Measurements from ENCODE around the gene OSBPL5. TPM values are rescaled to one million over a fixed set of nuclear protein-coding genes. Genes with fewer than 3 reads are reported as not detected.
A peak's percentile ranks its signal among the peaks of the same experiment; 100 is the strongest.

Gene OSBPL5
- total and polyA plus RNA-seq, 5 donors: 10.3 to 19.1 (median 15.2) TPM

DNA sequence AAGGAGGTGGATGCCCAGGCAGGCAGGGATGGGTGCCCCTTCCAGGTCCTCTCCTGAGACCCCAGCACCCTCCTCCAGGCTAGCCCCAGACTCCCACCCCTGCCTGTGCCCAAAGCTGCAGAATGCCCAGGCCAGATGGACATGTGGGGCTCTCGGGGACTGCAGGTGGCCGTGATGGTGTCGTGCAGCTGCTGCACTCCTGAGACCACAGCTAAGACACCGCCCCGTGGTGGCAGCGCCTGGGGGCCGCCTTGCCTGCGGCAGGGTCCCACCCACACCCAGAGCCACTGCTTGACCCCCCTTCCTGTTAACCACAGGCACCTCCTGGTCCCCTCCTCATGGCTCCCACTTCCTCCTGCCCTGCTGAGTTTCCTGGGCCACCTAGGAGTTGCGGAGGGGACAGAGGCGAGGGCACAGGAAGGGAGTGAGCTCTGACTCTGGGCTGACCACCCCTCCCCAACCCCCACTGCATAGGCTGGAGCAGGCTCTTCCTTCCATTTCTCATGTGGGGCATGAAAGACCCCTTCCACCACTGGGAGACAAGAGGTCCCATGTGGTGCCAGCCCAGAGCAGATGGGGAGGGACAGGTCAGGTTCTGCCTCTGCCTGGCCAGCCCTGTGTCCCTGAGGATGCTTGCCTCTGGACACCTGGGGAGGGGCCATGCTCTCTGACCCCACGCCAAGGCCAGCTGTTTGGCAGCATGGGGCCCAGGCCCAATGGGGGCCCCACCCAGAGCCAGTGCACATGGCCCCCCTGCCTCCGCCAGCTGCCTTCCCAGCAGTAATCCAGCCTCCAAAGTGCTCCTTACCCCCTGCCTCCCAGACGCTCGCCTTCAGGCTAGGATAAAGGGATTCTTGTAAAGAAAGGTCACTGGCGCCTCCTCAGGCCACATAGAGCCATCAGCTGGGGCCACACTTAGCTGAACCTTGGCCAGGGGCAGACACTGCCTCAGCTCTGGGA is 29.3 kb downstream of the OSBPL5 start:
- peaks cover 3% of the 10 kb centered on the region for H3K4me1 ChIP-seq (ENCODE audit: control insufficient read depth, insufficient read depth, low read length)
- ATAC-seq: peak in 1 of 2 donors; percentile 2

DNA sequence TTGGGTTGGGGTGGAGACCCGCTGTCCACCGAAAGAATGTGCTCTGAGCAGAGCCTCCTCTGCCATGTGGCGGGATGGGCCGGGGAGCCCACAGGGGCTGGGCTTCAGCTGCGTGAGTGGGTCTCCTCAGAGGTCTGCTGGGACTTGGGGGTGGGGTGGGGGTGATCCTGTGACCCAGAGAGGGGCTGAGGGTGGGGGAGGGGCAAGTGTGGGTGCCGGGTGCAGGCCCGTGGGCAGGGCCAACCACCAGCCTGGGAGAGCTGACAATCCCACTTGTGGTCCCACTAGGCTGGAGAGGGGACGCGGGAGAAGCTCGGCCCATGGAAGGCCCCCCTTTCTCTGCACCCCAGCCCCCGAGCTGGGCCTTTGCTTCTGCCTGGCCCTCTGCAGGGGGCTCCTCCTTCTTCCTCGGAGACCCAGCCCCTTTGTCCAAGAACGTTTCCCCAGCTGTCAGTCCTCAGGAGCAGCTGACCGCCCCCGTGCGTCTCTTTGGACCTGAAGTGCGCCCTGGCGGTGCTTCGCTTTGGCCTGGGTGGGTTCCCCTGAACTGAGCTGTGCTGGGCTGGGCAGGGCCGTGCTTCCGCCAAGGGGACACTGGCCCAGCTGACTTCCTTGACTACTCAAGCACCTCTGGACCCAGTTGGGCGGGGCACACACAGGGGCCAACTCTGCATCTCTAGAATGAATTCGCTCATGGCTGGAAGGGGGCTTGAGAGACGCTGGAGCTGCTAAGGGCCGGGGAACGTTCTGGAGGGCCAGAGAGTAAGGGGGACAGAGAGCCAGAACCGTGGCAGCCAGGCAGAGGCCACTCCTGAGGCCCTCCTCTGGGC is 30.2 kb downstream of the OSBPL5 start:
- Histone ChIP-seq H3K9me3 (ENCODE audit: control insufficient read depth, low read length) (no peaks in the 10 kb centered on the region), H3K4me1 (ENCODE audit: control insufficient read depth, insufficient read depth, low read length) (peaks cover 3% of the 10 kb centered on the region), H3K27me3 (ENCODE audit: control insufficient read depth, insufficient read depth) (no peaks in the 10 kb centered on the region), H3K4me3 (ENCODE audit: low read length) (no peak overlapping the region), H3K27ac (ENCODE audit: low read length) (no peak overlapping the region)
- ATAC-seq (peak; percentile 15 to 41), DNase-seq (peak; percentile 54 to 79 (median 72))
- WGBS: 68% methylated on average over 27 of the region's 27 CpGs
- intact Hi-C loops (cut with DNase I): no loop called here

More for the DNA sequence above, 29.3 kb downstream of the OSBPL5 start:
- intact Hi-C loops (cut with DNase I): no loop called here
- H3K4me3 ChIP-seq (ENCODE audit: low read length): no peak overlapping the region
- DNase-seq: peak; percentile 17 to 52 (median 52)
- no peaks in the 10 kb centered on the region for H3K27me3 ChIP-seq (ENCODE audit: control insufficient read depth, insufficient read depth)
- WGBS: 70% methylated on average over 15 of the region's 15 CpGs
- no peaks in the 10 kb centered on the region for H3K9me3 ChIP-seq (ENCODE audit: control insufficient read depth, low read length)
- no peak overlapping the region for H3K27ac ChIP-seq (ENCODE audit: low read length)

DNA sequence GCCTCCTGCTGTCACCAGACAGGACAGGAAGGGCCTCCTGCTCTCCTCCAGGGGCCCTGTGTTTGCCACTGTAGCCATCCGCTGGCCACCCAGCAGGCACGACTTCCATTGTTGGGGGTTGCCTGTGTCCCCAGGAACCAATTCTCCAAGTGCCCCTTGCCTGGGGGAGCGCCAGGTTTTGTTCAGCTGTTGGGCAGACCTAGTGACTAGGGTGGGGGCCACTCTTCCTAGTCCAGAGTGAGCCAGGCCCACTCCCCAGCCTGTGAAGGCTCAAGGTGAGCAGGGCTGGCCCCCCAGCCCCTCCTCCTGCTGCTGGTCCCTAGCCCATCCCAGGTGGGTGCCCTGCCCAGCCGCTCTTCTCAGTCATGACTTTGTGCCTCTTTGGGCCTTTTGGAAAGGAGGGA is 30.9 kb downstream of the OSBPL5 start:
- H3K4me1 ChIP-seq (ENCODE audit: control insufficient read depth, insufficient read depth, low read length): peaks cover 3% of the 10 kb centered on the region
- H3K4me3 ChIP-seq (ENCODE audit: low read length): no peak overlapping the region
- 73% methylated on average over 4 of the region's 4 CpGs for WGBS
- intact Hi-C loops (cut with DNase I): no loop called here
- no peaks in the 10 kb centered on the region for H3K27me3 ChIP-seq (ENCODE audit: control insufficient read depth, insufficient read depth)
- no peak for ATAC-seq
- no peak overlapping the region for H3K27ac ChIP-seq (ENCODE audit: low read length)
- DNase-seq: peak; percentile 8 to 55 (median 42)
- H3K9me3 ChIP-seq (ENCODE audit: control insufficient read depth, low read length): no peaks in the 10 kb centered on the region

DNA sequence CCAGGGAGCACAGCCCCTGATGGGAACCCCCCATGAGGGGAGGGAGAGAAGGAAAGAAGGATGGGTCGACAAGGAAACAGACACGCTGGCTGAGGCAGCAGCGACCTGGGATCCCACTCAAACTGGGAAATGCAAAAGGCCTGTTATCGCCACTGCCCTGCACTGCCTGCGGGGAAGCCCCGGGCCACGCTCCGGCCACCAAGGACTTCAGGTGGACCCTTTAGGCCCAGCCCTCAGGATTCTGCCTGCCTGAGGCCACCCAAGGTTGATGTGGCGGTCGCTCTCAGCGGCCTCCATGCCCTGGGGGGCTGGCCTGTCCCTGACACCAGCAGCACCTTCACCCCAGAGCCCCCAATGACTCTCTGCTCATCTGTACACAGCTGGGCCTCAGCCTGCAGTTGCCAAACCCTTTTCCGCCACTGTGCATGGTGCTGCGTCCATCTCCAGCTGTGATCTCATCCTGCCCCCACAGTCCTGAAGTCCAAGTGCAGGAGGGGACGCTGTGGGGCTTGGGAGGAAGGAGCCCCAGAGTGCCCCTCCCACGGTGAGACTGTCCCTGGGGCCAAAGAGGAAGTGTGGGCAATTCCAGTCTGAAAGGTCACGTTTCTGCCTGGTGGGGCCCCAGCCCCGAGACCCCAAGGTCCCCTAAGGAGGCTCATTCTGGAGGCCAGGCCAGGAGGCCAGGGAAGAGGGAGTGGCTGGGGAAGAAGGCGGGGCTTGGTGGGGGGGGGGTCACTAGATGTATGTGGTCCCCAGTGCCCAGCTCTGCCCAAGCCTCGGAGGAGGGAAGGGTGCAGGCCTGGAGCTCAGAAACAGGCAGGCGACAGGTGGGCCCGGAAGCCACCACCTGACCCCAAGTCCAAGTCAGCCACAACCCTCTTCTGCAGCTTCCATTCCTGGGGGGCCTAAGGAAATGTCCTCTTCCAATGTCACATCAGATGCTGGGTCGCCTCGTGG is 31.6 kb downstream of the OSBPL5 start:
- ATAC-seq (no peak), DNase-seq (peak; percentile 11 to 54 (median 51))
- no peak overlapping the region for H3K27ac ChIP-seq (ENCODE audit: low read length)
- H3K27me3 ChIP-seq (ENCODE audit: control insufficient read depth, insufficient read depth): no peaks in the 10 kb centered on the region
- H3K4me1 ChIP-seq (ENCODE audit: control insufficient read depth, insufficient read depth, low read length): peaks cover 3% of the 10 kb centered on the region
- no peaks in the 10 kb centered on the region for H3K9me3 ChIP-seq (ENCODE audit: control insufficient read depth, low read length)
- 82% methylated on average over 23 of the region's 23 CpGs for WGBS
- H3K4me3 ChIP-seq (ENCODE audit: low read length): no peak overlapping the region
- intact Hi-C loops (cut with DNase I): no loop called here

DNA sequence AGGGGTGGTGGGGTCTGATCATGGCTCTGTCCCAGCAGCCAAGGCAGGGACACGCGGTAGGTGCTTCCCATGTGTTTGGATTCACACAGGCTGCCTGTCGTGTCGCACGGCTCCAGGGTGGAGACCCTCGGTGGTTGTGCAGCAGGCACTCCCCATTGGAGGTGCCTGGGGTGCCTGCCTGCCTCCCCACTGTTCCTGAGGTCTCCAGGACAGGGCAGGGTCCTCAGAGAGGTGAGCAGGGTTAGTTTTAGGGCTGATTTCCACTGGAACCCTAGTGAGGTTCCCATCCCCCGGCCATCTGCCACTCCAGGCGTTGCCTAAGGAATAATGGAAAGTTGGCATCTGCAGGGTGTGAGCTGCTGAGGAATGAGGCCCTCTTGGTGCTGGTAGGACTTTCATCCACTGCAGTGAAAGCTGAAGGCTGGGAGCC is 32.3 kb downstream of the OSBPL5 start:
- WGBS: 87% methylated on average over 8 of the region's 8 CpGs
- no peak overlapping the region for H3K4me3 ChIP-seq (ENCODE audit: low read length)
- no peaks in the 10 kb centered on the region for H3K27me3 ChIP-seq (ENCODE audit: control insufficient read depth, insufficient read depth)
- ATAC-seq: no peak
- H3K9me3 ChIP-seq (ENCODE audit: control insufficient read depth, low read length): no peaks in the 10 kb centered on the region
- peaks cover 3% of the 10 kb centered on the region for H3K4me1 ChIP-seq (ENCODE audit: control insufficient read depth, insufficient read depth, low read length)
- DNase-seq: peak; percentile 4 to 32 (median 28)
- intact Hi-C loops (cut with DNase I): no loop called here
- H3K27ac ChIP-seq (ENCODE audit: low read length): no peak overlapping the region

DNA sequence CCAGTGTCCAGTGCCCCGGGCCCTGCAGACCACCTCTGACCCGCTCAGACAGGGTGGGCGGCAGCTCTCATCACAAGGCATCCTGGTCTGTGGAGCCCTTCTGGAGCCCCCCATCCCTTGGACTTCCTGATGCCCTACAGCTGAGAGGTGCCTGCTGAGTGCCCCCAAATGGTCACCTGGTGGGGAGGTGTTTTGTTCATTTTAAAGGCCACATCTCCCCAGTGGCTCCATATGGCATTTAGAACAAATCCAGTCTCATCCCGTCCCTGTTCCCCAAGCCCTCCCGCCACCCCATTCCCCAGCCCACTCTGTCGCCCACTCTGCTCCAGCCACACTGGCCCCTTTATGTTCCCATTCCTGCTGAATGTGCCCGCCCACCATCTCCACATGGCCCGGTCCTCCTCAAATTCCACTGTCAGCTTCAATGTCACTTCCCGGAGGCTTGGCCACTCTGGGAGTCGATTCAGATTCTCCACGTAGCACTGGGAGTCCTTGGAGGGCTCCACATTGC is 32.8 kb downstream of the OSBPL5 start:
- H3K9me3 ChIP-seq (ENCODE audit: control insufficient read depth, low read length): no peaks in the 10 kb centered on the region
- DNase-seq (peak in 1 of 3 donors; percentile 34), ATAC-seq (no peak)
- H3K27me3 ChIP-seq (ENCODE audit: control insufficient read depth, insufficient read depth): no peaks in the 10 kb centered on the region
- H3K4me1 ChIP-seq (ENCODE audit: control insufficient read depth, insufficient read depth, low read length): peaks cover 3% of the 10 kb centered on the region
- no peak overlapping the region for H3K4me3 ChIP-seq (ENCODE audit: low read length)
- intact Hi-C loops (cut with DNase I): no loop called here
- H3K27ac ChIP-seq (ENCODE audit: low read length): no peak overlapping the region
- WGBS: 83% methylated on average over 11 of the region's 11 CpGs

DNA sequence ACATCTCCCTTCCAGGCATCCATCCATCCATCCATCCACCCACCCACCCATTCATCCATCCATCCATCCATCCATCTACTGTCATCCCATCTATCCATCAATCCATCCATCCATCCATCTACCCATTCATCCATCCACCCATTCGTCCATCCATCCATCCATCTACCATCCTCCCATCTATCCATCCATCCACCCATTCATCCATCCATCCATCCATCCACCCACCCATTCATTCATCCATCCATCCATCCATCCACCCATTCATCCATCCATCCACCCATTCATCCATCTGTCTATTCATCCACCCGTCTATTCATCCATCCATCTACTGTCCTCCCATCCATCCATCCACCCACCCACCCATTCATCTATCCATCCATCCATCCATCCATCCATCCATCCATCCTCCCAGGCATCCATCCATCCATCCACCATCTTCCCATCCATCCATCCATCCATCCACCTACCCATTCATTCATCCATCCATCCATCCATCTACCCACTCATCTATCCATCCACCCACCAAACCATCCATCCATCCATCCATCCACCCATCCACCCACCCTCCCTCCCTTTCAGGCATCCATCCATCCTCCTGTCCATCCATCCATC is 33.7 kb downstream of the OSBPL5 start:
- no peak overlapping the region for H3K4me3 ChIP-seq (ENCODE audit: low read length)
- no peak for DNase-seq
- intact Hi-C loops (cut with DNase I): no loop called here
- ATAC-seq: no peak
- H3K27ac ChIP-seq (ENCODE audit: low read length): no peak overlapping the region
- no peaks in the 10 kb centered on the region for H3K9me3 ChIP-seq (ENCODE audit: control insufficient read depth, low read length)
- H3K4me1 ChIP-seq (ENCODE audit: control insufficient read depth, insufficient read depth, low read length): peaks cover 3% of the 10 kb centered on the region
- 93% methylated on average over 2 of the region's 2 CpGs for WGBS
- H3K27me3 ChIP-seq (ENCODE audit: control insufficient read depth, insufficient read depth): no peaks in the 10 kb centered on the region

DNA sequence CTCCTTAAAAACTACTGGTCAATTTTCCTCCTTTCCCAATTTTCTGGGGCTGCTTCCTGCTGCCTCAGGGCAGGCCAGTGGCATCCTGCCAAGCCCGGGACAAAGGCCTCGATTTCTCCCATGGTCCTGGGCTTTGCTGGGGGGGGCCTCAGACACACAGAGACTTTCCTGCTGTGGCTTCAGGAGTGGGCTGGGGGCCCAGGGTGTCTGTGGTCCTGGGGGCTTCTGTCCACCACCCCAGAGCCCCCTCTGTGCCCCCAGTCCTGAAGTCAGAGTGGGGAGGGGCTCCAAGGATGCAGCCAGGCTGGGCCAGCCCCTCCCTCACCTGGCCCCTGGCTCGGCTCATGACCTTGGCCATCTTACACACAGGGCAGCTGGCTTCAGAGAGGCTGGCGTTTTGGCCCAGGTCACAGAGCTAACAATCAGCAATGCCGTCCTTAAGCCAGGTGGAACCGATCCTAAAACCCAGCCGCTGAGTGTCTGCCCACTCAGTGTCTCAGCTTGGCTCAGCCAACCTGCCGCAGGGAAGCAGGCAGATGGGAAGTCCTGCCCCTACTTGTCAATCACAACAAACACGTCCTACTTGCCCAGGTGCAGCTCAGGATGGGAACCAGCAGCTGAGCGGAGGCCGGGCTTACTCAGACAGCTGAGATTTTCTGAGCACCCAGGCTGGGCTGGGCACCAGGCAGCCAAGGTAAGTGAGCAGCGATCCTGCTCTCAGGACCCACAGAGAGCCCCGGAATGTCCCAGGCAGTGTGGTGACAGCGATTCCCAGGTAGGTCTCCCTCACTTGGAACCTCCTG is 34.6 kb downstream of the OSBPL5 start:
- intact Hi-C loops (cut with DNase I): no loop called here
- no peak for ATAC-seq
- 71% methylated on average over 14 of the region's 14 CpGs for WGBS
- peak; percentile 32 to 71 (median 67) for DNase-seq
- no peak overlapping the region for H3K4me3 ChIP-seq (ENCODE audit: low read length)
- H3K27me3 ChIP-seq (ENCODE audit: control insufficient read depth, insufficient read depth): no peaks in the 10 kb centered on the region
- H3K4me1 ChIP-seq (ENCODE audit: control insufficient read depth, insufficient read depth, low read length): no peaks in the 10 kb centered on the region
- no peak overlapping the region for H3K27ac ChIP-seq (ENCODE audit: low read length)
- no peaks in the 10 kb centered on the region for H3K9me3 ChIP-seq (ENCODE audit: control insufficient read depth, low read length)

DNA sequence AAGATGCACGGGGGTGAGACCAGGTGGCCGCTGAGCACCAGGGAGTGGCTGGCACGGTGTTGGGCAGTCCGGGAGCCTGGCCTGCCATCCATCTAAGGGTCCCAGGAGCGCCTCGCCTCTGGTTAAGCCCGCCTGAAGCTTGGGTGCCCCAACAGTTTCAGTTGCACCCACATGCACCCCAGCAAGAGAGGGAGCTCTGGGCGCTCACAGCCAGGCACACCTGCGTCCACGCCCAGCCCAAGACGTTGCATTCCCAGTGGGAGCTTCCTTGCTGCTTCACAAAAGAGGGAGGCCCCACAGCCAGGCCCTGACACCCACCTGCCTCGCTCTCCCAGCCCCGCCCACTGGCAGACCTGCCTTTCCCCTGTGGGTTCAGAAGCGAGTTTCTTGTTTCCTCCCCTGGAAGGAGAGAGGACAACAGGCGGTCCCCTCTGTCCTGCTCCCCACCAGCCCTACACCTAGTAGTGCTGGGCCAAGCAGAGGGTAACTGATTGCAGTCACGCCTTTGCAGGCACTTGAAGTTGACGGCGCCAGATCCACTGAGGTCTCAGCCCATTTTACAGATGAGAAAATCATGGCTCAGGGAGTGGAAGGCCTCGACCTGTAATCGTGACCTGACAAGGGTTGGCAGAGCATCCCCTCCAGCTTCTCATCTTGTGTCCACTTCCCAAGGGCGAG is 35.4 kb downstream of the OSBPL5 start:
- Histone ChIP-seq H3K27me3 (ENCODE audit: control insufficient read depth, insufficient read depth) (no peaks in the 10 kb centered on the region), H3K9me3 (ENCODE audit: control insufficient read depth, low read length) (no peaks in the 10 kb centered on the region), H3K4me3 (ENCODE audit: low read length) (no peak overlapping the region), H3K27ac (ENCODE audit: low read length) (no peak overlapping the region), H3K4me1 (ENCODE audit: control insufficient read depth, insufficient read depth, low read length) (no peaks in the 10 kb centered on the region)
- DNase-seq (peak in 1 of 3 donors; percentile 51), ATAC-seq (no peak)
- 82% methylated on average over 21 of the region's 21 CpGs for WGBS
- intact Hi-C loops (cut with DNase I): loop anchor here in 1 of 4 donors (10.0 kb wide), 1 partner anchor 45 kb away; no protein-coding TSS in a partner anchor

Data from right cardiac atrium (tissue), 5 donors.